Thyroid gland (tissue), 4 donors: ENCODE measurements around the gene TSC22D1. TPM values are rescaled to one million over a fixed set of nuclear protein-coding genes. Genes with fewer than 3 reads are reported as not detected.

Source experiments
- DNase-seq, 2 donors: peaks; one replicate each; pipeline ENCODE4 v3.0.0-alpha.2; 2019
- H3K27ac ChIP-seq, 3 donors: fragments of 200-600 bp; sonication (generic); 1 replicate in 2 of 3; 2 replicates in 1 of 3; pipeline ENCODE4 v1.5.1; 2016 to 2019; ENCODE audit warnings: mild to moderate bottlenecking in 1 of 3, moderate library complexity in 1 of 3
- H3K27me3 ChIP-seq: fragments of 200-600 bp; sonication (generic); one replicate; pipeline ENCODE4 v1.5.1; 2019
- H3K36me3 ChIP-seq, 2 donors: fragments of 200-600 bp; sonication (generic); one replicate each; pipeline ENCODE4 v1.5.1; 2016 to 2019
- H3K4me1 ChIP-seq, 2 donors: fragments of 200-600 bp; sonication (generic); one replicate each; pipeline ENCODE4 v1.5.1; 2017 to 2019
- H3K4me3 ChIP-seq, 3 donors: fragments of 200-600 bp; sonication (generic); replicated peaks in 1 of 3; 1 replicate in 2 of 3; 2 replicates in 1 of 3; pipeline ENCODE4 v1.5.1; 2016; ENCODE audit warnings: mild to moderate bottlenecking in 1 of 3
- H3K9me3 ChIP-seq: fragments of 200-600 bp; sonication (generic); one replicate; pipeline ENCODE4 v1.5.1; 2017
- CTCF ChIP-seq, 6 experiments: fragments of 200-600 bp in 3 of 6; fragments of 450-650 bp in 3 of 6; sonication (generic) in 3 of 6; IDR thresholded peaks; one replicate each; pipeline ENCODE4 v1.5.1; 2016 to 2019; ENCODE audit warnings: antibody characterized with exemption in 6 of 6, mild to moderate bottlenecking in 2 of 6, inconsistent platforms in 1 of 6, moderate library complexity in 1 of 6
- POLR2A ChIP-seq, 2 donors: fragments of 450-650 bp; IDR thresholded peaks; one replicate each; pipeline ENCODE4 v1.6.1; 2017; ENCODE audit warnings: antibody characterized with exemption in 2 of 2, mild to moderate bottlenecking in 2 of 2, moderate library complexity in 1 of 2
- WGBS, 2 donors: methylation state at CpG; one replicate each; pipeline ENCODE4 v1.1.5; 2017; 5-methylcytosine and 5-hydroxymethylcytosine counted together
- intact Hi-C: fragments of 100-400 bp; cut with DNase I; formaldehyde crosslinking; loops from one replicate; pipeline ENCODE4 v1.15.1; 2023
- total RNA-seq, 4 donors: library from RNA; depleted of rRNA; stranded (reverse); fragments of >200 nt; gene quantifications; one replicate each; pipeline ENCODE4 v1.2.3, GENCODE V29; 2016

TSC22D1 gene
- total RNA-seq, 4 donors from 2014 or later, result 78.0 to 103 (median 90.5) TPM

- intact Hi-C loops, result no loop called here
- WGBS, 2 donors, result 92 to 95% methylated on average over 3 of the region's 3 CpGs
These were observed 123.1 kb downstream of the TSC22D1 start for GRCh38 chr13:44453069-44453468.

GRCh38 chr13:44452418-44452817, 123.7 kb downstream of the TSC22D1 start:
- 96 to 97% methylated on average over 7 of the region's 7 CpGs for WGBS, 2 donors
- DNase-seq, result no peak
- intact Hi-C loops, result no loop called here

More at GRCh38 chr13:44453069-44453468, 123.1 kb downstream of the TSC22D1 start:
- no peak for DNase-seq
- H3K36me3 ChIP-seq, result no peaks in the 10 kb centered on the region
- H3K9me3 ChIP-seq, result no peaks in the 10 kb centered on the region
- no peak overlapping the region for H3K27ac ChIP-seq
- H3K27me3 ChIP-seq, result no peaks in the 10 kb centered on the region
- peaks cover 0 to 5% of the 10 kb centered on the region in 2 donors for H3K4me1 ChIP-seq
- no peak for TF ChIP-seq CTCF (IDR thresholded peaks at IDR 0.05)
- no peak for TF ChIP-seq POLR2A (IDR thresholded peaks at IDR 0.05)
- H3K4me3 ChIP-seq, result no peak overlapping the region

GRCh38 chr13:44451651-44452050, 124.5 kb downstream of the TSC22D1 start:
- peaks cover 0 to 5% of the 10 kb centered on the region in 2 donors for H3K4me1 ChIP-seq
- H3K27me3 ChIP-seq, result no peaks in the 10 kb centered on the region
- TF ChIP-seq POLR2A (IDR thresholded peaks at IDR 0.05) (no peak), CTCF (IDR thresholded peaks at IDR 0.05) (no peak)
- intact Hi-C loops, result no loop called here
- no peaks in the 10 kb centered on the region for H3K36me3 ChIP-seq
- no peaks in the 10 kb centered on the region for H3K9me3 ChIP-seq
- 95 to 96% methylated on average over 7 of the region's 7 CpGs for WGBS, 2 donors
- no peak overlapping the region for H3K4me3 ChIP-seq
- no peak for DNase-seq
- no peak overlapping the region for H3K27ac ChIP-seq

More at GRCh38 chr13:44452418-44452817, 123.7 kb downstream of the TSC22D1 start:
- TF ChIP-seq CTCF (IDR thresholded peaks at IDR 0.05) (no peak), POLR2A (IDR thresholded peaks at IDR 0.05) (no peak)
- no peak overlapping the region for H3K27ac ChIP-seq
- no peaks in the 10 kb centered on the region for H3K27me3 ChIP-seq
- peaks cover 0 to 5% of the 10 kb centered on the region in 2 donors for H3K4me1 ChIP-seq
- no peaks in the 10 kb centered on the region for H3K36me3 ChIP-seq
- H3K9me3 ChIP-seq, result no peaks in the 10 kb centered on the region
- no peak overlapping the region for H3K4me3 ChIP-seq

- Histone ChIP-seq H3K36me3 (no peaks in the 10 kb centered on the region), H3K9me3 (no peaks in the 10 kb centered on the region), H3K4me1 (peaks cover 0 to 5% of the 10 kb centered on the region in 2 donors), H3K4me3 (no peak overlapping the region), H3K27me3 (no peaks in the 10 kb centered on the region), H3K27ac (no peak overlapping the region)
- intact Hi-C loops, result no loop called here
- TF ChIP-seq CTCF (IDR thresholded peaks at IDR 0.05), result no peak
- TF ChIP-seq POLR2A (IDR thresholded peaks at IDR 0.05), result no peak
- 95% methylated on average over 12 of the region's 12 CpGs for WGBS, 2 donors
- no peak for DNase-seq
These were observed 125.0 kb downstream of the TSC22D1 start for GRCh38 chr13:44451126-44451525.

- intact Hi-C loops, result no loop called here
- TF ChIP-seq CTCF (IDR thresholded peaks at IDR 0.05), result no peak
- no peak for TF ChIP-seq POLR2A (IDR thresholded peaks at IDR 0.05)
These were observed 125.9 kb downstream of the TSC22D1 start for GRCh38 chr13:44449999-44450821.

More at GRCh38 chr13:44449999-44450821, 125.9 kb downstream of the TSC22D1 start:
- Histone ChIP-seq H3K27ac (no peak overlapping the region), H3K4me1 (peaks cover 0 to 5% of the 10 kb centered on the region in 2 donors), H3K4me3 (no peak overlapping the region), H3K36me3 (no peaks in the 10 kb centered on the region), H3K27me3 (no peaks in the 10 kb centered on the region), H3K9me3 (no peaks in the 10 kb centered on the region)
- WGBS, 2 donors, result 94% methylated on average over 3 of the region's 3 CpGs
- DNase-seq, result no peak
